GM21737 (cell line): ENCODE measurements around the gene POFUT1.
"Not testable (repeated sequence)": the region's sequence is repeated elsewhere in the genome, so short reads cannot be mapped to it uniquely, and the experiment has no call there.

Source experiments
- ATAC-seq: cut with Tn5 transposase; IDR thresholded peaks from one replicate; pipeline ENCODE4 v1.9.1; 2021; ENCODE audit warnings: mild to moderate bottlenecking, moderate library complexity; ENCODE audit not compliant: unreplicated experiment

POFUT1 gene

DNA sequence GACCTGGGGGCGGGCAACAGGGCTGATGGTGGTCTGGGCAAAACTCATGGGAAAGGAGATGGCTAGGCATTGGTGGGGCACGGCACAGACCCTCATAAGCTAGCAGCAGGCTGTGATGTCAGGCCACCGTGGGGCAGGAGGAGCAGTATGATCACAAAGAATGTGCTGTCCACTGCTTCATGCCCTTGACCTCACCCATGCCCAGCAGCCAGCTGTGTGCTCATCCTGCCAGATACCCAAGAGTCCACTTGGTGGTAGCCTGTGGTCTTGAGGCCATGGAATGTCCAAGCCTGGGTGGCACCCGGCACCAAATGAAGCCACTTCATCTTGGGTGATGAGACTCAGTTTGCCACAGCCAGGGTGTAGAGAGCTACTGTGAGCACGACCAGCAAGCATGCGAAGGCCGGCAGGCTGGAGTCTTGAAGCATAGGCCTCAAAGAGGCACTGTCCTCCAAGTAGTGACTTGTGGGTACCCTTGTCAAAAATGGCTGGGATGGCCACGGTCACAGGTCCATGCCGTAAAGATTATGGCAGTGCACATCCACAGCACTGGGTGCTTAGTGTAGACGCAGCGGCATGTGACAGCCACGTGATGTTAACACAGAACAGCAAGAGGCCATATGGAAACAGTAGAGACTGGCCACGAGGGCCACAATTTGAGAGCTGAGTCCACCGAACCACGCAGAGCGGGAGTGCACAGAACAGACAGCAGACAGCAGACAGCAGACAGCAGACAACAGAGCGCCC, 19.1 kb upstream of the POFUT1 start:
- no peak for ATAC-seq

DNA sequence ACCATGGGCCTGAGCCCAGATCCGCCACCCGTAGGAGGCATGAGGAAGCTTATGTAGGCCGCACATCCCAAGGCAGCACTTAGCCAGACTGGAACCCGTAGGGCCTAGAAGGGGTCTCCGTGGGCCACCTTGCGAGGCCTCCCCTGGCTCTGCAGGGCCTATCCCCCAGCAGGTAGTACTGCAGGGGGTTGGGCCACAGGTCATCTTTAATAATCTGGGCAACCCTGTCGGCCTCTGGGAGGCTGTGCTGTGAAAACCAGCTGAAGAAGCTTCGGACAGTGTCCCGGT, 18.6 kb upstream of the POFUT1 start:
- no peak for ATAC-seq

DNA sequence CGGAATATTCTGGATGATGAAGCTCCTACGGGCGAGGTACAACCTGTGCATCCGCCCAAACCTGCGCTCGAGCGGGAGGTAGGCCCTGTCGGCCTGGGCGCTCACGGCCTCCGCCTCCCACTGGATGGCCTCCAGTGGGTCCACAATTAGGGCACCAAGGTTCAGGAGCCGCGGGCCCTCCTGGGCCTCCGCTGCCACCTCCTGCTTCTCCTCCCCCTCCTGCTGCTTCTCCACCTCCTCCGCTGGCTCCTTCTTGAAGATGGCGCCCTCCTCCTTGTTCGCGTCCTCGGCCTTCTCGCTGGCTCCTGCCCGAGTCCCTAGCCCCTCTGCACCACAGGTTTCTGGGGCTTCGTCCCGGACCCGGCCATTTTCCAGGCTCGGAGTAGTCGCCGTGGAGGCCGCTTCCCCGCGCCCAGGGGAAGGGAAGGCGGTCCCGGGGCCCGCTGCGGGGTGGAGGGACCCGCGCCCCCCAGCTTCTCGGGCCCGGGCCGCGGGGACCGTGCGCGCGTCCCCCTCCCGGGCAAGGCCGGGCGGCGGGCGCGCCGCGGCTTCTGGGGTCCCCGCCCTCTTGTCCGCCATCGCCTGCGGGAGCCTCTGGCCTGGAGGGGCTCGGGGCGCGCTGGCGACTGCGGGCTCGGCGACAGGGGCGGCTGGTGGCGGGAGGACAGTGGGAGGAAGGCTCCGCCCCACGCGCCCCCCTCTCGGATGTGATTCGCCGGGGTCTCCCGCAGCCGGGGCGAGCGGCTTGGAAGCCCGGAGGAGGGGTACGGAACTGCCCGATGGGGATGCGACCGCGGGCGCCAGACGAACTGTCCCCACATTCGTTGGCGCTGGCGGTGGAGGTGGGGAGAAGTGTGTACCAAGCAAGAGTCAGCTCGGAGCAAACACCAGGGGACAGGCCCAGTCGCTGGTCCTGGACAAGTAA, 17.7 kb upstream of the POFUT1 start:
- no peak for ATAC-seq

DNA sequence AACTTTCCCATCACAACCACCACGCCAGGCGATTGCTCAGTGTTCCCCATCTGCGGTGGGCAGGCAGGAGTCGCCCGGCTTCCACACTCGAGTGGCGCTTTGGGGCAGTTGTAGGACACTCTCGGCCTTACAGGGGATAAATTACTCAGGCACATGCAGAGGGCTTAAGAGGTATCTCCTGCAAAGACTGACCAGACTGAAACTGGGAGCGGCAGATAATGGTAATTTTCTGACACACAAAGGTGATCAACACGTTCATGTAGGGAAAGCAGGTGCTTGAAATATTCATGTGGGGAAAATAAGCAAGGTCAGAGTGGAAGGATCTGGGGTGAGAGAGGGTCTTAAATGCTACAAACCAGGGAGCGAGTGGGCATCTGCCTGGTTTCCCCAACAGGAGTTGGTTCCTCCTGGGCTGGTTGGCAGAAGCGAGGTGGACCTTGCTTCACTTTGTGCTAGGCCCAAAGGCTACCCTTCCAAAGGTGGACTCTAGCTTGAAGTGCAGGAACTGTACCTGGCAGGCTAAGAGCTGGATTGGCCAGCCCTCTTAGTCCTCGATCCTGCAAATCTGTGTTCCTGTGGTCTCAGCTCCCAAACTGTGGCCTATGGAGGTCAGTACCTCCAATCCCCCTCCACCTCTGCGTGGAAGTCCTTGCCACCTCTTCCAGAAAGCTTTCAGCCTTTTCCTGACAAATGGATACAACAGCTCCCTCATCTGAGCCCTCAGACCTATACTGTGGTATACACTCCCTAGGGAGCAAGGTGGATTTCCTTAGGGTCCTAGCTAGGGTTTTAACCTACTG, 16.9 kb upstream of the POFUT1 start:
- ATAC-seq, result no peak

DNA sequence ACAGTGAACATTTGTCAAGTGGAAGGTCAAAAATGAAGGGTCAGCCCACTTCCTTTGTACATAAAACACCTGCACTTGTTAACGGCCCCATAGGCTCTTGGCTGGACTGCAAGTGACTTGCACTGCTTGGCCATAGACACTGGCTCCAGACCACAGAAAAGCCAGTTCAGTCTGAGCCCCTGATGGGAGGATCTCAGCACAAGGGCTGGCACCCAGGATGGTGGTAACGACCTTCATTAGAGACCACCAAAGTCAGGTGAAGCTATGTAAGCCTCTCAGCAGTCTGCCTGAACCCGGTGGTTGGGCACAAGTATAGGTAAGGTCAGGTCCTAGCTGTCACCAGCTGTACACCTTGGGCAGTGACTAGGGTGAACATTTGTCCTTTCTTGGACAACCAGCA, 16.3 kb upstream of the POFUT1 start:
- ATAC-seq, result no peak

DNA sequence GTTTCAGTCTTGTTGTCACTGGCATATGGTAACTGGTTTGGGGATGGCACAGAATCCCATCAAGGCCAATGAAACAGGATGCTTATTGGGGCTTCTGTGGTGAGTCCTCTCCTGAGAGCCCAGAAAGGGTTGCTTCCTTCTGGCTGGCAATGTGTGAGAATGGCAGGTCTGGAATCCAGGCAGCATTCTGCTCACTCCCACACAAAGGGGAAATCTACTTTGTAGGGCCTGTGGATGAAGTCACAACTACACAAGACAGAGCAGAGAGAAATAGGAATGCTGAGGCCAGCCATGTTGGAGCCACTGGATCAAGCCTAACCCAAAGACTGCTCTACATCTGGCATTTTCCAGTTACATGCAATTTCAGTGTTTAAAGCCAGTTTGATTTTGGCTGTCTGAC, 15.8 kb upstream of the POFUT1 start:
- ATAC-seq, result no peak

DNA sequence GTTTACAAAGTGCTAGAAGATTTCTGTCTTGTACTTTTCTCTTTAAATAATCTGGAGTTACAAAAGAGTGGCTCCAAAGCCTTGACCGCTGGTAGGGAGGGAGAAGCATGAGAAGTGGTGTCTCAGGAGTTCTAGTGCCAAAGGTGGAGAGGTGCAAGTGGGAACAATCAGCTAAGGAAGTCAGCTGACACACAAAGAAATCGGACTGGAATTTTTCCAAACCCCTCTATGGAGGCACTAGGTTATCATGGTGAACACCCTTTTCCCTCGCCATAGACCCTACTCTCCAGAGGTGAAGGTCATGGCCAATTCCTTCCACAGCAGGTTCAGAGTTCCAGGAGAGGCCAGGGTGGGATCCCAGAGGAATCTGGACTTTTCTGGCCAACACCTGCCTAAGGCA, 15.0 kb upstream of the POFUT1 start:
- no peak for ATAC-seq

DNA sequence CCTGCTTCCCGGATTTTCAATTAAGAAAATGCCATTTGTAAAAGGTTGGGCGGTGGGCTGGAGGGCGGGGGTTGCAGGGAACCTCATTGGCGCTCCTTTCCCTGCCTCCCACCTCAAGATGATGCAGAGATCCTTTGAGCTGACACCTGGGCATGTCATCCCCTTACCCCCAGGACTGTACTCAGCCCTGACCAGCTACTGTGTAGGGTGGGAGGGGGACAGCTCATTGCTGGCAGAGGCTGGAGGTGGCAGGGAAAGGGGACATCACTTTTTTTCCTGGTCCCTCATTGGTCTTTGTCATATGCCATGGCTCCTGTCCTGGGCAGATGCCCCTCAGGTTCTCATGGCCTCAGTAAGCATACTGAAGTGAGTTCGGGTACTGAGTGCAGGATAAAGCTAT, 14.3 kb upstream of the POFUT1 start:
- not testable (repeated sequence) for ATAC-seq

DNA sequence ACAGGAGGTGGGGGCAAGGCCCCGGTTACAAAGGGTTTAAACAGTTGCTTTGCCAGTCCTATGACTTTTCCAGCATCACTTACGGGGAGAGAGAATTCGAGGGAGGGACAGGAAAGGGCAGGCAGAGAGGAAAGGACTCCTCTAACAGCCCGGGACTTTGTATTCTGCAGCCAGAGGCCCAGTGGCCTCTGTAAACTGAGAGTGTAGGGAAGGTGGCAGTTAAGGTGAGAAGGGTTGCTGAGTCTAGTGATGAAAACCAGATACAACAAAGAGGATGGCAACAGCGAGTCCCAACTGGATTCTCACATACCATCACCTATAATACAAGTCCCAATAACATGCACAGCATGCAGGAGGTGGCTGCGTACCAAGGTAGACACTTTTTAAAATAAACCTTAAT, 13.7 kb upstream of the POFUT1 start:
- no peak for ATAC-seq

DNA sequence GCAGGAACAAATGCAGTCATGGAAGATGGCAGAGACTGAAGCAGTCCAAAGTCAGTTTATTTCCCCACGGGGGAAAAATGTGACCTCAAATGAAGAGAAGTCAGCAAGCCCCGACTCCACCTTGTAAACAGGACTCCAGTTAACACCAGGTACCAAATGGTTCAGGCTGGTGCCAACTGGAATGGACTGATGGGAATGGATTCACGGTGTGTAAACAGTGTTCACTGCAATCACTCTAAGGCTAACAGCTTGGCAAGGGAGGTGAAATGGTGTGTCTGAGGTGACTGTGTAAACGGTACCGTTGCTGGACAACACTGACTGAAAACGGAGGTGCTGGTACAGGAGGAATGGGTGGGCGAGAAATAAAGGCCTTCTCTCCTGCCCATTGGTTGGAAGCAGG, 12.1 kb upstream of the POFUT1 start:
- no peak for ATAC-seq

DNA sequence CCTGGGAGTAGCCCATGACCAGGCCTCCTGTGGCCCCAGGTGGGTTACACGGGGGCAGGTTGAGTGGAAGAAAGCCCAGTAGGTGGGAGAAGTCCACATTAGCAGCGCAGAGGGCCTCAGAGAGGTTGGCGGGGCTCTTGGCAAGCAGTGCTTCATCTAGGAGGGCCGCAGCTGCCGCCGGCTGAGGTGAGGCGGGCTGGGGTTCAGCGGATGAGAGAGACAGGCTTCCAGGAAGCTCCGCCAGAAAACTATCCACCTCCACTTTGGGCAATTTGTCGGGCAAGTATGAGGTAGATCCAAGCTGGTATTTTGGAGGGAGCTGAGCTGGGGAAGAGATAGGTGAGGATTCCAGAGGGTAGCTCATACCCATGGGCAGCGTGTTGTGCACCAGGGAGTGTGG, 11.1 kb upstream of the POFUT1 start:
- not testable (repeated sequence) for ATAC-seq

DNA sequence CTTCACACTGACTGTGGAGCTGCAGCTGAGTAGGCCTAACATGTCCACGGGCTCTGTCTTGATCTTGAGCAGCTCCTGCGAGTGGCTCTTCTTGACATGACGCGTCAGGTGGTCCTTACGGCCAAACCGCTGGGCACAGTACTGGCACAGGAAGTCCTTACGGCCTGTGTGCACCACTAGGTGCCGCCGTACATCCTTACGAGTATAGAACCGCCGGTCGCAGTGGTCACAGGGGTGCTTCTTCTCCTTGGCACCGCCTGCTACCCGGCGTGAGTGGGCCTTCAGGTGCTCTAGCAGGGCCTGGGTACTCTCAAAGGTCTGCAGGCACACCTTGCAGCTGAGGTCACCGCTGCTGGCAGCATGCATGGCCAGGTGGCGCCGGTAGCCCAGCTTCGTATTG, 10.5 kb upstream of the POFUT1 start:
- not testable (repeated sequence) for ATAC-seq

DNA sequence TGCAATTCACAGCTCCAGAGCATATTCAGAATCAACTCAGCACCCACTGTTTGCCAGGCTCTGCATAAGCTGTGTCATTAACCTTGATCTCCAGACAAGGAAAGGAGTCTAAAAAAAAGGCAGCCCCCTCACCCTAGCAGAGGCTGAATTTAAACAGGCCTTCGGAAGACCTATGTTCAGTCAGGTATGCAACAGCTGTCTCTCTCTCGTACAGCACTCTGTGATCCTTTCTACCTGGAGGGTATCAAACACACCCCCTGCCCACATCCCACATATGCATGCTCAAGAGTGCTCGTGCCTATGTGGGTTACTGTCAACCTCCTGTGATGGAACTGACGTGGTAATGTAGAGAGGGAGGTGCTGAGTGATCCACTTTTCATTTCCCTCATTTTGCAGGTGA, 8.7 kb upstream of the POFUT1 start:
- ATAC-seq, result no peak

DNA sequence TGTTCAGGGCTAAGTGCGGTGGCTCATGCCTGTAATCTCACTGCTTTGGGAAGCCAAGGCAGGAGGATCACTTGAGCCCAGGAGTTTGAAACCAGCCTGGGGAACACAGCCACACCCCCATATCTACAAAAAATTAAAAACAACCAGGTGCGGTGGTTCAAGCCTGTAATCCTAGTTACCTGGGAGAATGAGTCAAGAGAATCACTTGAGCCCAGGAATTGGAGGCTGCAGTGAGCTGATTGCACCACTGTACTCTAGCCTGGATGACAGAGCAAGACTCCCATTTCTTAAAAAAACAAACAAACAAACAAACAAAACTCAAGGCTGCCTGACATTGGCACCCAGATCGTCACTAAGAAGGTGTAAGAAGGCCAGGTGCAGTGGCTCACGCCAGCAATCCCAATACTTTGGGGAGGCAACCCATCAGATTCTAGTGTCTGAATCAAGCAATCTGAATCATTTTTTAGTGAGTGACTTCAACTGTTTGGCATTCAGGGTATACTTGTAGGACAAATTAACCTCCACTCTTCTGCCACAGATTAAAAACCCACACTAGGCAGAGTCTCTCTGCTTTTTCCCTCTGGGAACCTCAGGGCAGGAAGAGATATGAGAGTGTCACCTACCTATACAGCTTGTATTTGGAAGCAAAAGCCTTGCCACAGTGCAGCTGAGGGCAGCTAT, 6.2 kb upstream of the POFUT1 start:
- no peak for ATAC-seq

DNA sequence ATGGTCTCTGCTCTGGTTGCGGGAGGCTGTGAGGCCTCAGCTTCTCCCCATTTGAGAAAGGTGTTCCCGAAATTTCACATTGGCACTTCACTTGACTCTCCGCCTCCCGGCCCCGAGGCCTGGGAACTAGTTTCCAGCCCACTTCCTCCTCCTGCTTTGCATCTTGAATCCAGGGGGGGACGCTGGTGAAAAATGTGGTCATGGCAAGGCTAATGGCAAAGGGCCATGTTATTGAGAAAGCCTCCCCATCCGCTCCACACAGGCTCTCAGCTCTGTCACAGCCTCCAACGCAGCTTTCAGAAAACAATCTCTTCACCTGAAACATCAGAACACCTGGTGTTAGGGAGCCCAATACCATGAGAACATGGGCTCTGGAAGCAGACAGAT, 5.7 kb upstream of the POFUT1 start:
- no peak for ATAC-seq

DNA sequence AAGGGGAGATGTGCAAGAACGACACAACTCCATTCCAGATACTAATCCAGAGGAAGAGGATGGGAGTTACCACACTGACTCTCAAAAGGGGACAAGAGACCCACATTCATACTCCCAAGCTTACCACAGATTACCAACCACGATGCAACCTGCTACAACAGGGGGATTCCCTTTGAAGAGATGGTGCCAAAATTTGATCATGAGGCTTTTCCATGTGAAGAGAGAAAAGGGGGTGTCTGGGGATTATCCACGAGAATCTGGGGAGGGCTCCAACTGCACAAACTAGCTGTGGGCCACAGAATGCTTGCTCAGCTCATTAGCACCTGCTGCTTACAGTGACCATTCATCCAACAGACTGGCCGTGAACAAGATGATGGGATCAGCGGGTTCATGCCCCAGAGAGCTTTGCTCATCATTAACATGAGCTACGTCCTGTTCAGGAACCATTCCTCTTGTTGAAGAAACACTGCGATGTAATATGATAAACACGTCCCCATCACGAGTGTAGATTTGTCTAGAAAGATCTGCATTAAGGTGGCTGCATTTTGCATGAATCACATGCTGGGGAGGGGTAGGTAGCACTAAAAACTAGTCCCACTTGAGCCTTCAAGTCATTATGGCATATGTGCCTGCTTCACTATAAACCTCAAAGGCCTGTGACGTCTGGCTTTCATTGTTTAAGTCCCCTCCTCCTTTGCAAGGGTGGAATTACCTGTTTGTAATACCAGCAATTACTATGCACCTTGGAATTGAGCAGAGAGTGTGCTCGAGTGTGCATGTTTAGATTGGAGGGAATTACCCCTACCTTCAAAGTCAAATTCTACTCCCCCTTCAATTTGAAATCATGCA, 4.1 kb upstream of the POFUT1 start:
- ATAC-seq, result no peak

DNA sequence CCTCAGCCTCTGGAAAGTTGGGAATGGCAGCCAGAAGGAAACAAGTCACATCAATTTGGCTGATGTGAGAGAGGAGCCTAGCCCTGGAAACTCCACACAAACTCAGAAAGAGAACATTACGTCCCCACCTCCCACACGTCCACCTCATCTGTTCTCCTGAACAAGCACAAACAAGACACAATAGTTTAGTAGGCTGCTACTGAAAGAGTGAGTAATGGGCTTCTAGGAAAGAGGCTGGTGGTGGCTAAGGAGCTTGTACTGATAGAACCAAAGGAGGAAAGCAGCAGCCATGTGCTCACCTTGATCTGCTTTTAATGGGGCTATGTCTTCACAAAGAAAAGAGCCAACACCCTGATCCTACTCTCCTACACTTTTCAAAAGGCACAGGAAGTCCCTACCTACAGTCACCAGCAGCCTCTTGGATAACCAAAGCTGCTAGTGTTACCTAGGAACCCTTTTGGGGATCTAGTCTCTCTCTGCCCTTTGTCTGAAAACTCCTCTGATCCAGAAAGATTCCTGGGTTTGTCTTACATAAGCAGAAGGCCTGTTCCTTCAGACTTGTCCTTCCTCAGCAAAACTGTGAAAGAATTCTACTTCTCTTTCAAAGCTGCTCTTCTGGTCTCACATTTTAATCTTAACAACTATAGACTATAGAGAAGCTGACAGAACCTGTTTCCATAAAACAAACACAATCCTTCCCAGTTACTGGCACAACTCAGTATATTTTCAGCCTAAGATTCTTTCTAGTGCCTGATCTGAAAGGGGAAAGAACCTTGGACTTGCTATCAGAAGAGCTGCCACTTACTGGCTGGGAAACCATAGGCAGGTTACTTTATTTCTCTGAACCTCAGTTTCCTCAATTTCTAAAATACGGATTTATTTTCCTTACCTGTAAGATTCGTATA, 3.2 kb upstream of the POFUT1 start:
- ATAC-seq, result no peak

DNA sequence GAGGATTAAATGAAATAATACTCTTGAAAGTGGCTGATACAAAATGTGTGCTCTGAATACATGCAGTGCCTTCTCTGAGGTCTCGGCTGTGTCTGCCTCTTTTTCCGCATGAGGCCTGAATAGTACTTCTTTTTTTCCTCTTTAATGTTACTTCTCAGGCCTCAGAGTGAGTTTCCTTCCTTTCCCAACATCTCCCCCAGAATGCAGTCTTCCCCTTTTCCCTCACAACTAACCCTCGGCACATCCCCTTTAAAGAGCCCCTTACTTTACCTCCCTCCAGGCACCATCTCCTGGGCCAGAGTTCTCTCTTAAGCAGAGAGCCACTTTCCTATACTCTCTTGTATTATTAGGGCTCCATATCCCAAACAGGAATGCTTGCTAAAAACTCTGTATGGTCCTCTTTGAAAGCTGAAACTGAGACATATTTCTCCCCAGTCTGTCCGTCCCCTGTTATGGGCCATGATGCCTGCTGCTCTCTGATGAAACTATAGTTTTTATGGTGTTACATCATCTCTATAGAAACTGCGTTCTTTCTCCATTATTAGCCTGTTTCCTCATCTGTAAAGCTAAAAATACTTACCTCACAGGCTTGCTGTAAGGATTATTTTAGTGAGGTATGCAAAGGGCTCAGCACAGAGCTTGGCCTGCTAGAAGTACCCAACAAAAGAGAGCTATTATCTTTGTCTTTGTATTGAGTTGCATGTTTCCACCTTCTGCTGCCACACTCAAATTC, 2.4 kb upstream of the POFUT1 start:
- ATAC-seq, result no peak
